Large intestine (tissue), 3 donors: Measurements from ENCODE around the gene PTPRM. TPM values are rescaled to one million over a fixed set of nuclear protein-coding genes. Genes with fewer than 3 reads are reported as not detected.
"Not testable (repeated sequence)": the region's sequence is repeated elsewhere in the genome, so short reads cannot be mapped to it uniquely, and the experiment has no call there.

Source experiments
- DNase-seq, 2 donors: peaks; one replicate each; pipeline versions ENCODE4 v3.0.0 to v3.0.0-alpha.2; 2013
- H3K27ac ChIP-seq: one replicate; pipeline ENCODE4 v1.5.1; 2013; ENCODE audit warnings: low read length
- H3K27me3 ChIP-seq: 2 replicates; pipeline ENCODE4 v1.6.1; 2013; ENCODE audit warnings: low read length; ENCODE audit not compliant: control insufficient read depth, insufficient read depth
- H3K36me3 ChIP-seq: 2 replicates; pipeline ENCODE4 v1.6.1; 2013; ENCODE audit warnings: low read length; ENCODE audit not compliant: control insufficient read depth, insufficient read depth
- H3K4me1 ChIP-seq: one replicate; pipeline ENCODE4 v1.6.1; 2013; ENCODE audit warnings: low read length; ENCODE audit not compliant: control insufficient read depth, insufficient read depth
- H3K4me3 ChIP-seq: one replicate; pipeline ENCODE4 v1.5.1; 2013; ENCODE audit warnings: low read length
- H3K9me3 ChIP-seq: one replicate; pipeline ENCODE4 v1.6.1; 2013; ENCODE audit warnings: mild to moderate bottlenecking, low read depth, low read length, moderate library complexity; ENCODE audit not compliant: control insufficient read depth
- WGBS: methylation state at CpG from one replicate; pipeline ENCODE4 v1.1.5; 2013; ENCODE audit warnings: low lambda C conversion rate; ENCODE audit not compliant: insufficient coverage; 5-methylcytosine and 5-hydroxymethylcytosine counted together
- polyA plus RNA-seq: library from polyadenylated mRNA; unstranded; fragments of 120-200 nt; gene quantifications from one replicate; pipeline ENCODE4 v1.2.1, GENCODE V29; 2013

PTPRM gene
- polyA plus RNA-seq, 1 donor = 27.2 TPM

GRCh38 chr18:8045884-8046281 lies 478.8 kb downstream of the PTPRM start:
- Histone ChIP-seq H3K36me3 (no peaks in the 10 kb centered on the region), H3K4me1 (no peaks in the 10 kb centered on the region), H3K27me3 (no peaks in the 10 kb centered on the region), H3K27ac (no peak overlapping the region), H3K9me3 (no peaks in the 10 kb centered on the region), H3K4me3 (no peak overlapping the region)
- 59% methylated on average over 2 of the region's 8 CpGs for WGBS
- no peak for DNase-seq

GRCh38 chr18:8046441-8046840 lies 479.3 kb downstream of the PTPRM start:
- no peaks in the 10 kb centered on the region for H3K36me3 ChIP-seq
- WGBS = no CpG with 5 or more reads among the region's 5 CpGs
- no peaks in the 10 kb centered on the region for H3K27me3 ChIP-seq
- no peaks in the 10 kb centered on the region for H3K4me1 ChIP-seq
- DNase-seq = no peak
- no peak overlapping the region for H3K4me3 ChIP-seq
- no peak overlapping the region for H3K27ac ChIP-seq
- H3K9me3 ChIP-seq = no peaks in the 10 kb centered on the region

GRCh38 chr18:8049147-8049546 lies 482.0 kb downstream of the PTPRM start:
- DNase-seq = no peak
- no peaks in the 10 kb centered on the region for H3K9me3 ChIP-seq
- no peak overlapping the region for H3K27ac ChIP-seq
- H3K4me3 ChIP-seq = no peak overlapping the region
- WGBS = 60% methylated on average over 2 of the region's 2 CpGs
- no peaks in the 10 kb centered on the region for H3K36me3 ChIP-seq
- H3K4me1 ChIP-seq = no peaks in the 10 kb centered on the region
- H3K27me3 ChIP-seq = no peaks in the 10 kb centered on the region

GRCh38 chr18:8050616-8051329 lies 483.7 kb downstream of the PTPRM start:
- Histone ChIP-seq H3K27ac (no peak overlapping the region), H3K4me3 (no peak overlapping the region), H3K9me3 (no peaks in the 10 kb centered on the region), H3K27me3 (no peaks in the 10 kb centered on the region), H3K36me3 (no peaks in the 10 kb centered on the region), H3K4me1 (no peaks in the 10 kb centered on the region)
- no CpG with 5 or more reads among the region's 5 CpGs for WGBS
- DNase-seq = no peak

GRCh38 chr18:8051453-8051852 lies 484.3 kb downstream of the PTPRM start:
- Histone ChIP-seq H3K27ac (no peak overlapping the region), H3K36me3 (no peaks in the 10 kb centered on the region), H3K4me3 (no peak overlapping the region), H3K9me3 (no peaks in the 10 kb centered on the region), H3K27me3 (no peaks in the 10 kb centered on the region), H3K4me1 (no peaks in the 10 kb centered on the region)
- 70% methylated on average over 2 of the region's 2 CpGs for WGBS
- DNase-seq = no peak

GRCh38 chr18:8052237-8052701 lies 485.2 kb downstream of the PTPRM start:
- no peaks in the 10 kb centered on the region for H3K27me3 ChIP-seq
- no CpG with 5 or more reads among the region's 2 CpGs for WGBS
- DNase-seq = no peak
- H3K4me1 ChIP-seq = no peaks in the 10 kb centered on the region
- no peaks in the 10 kb centered on the region for H3K36me3 ChIP-seq
- H3K9me3 ChIP-seq = no peaks in the 10 kb centered on the region
- H3K4me3 ChIP-seq = no peak overlapping the region
- H3K27ac ChIP-seq = no peak overlapping the region

- Histone ChIP-seq H3K27me3 (no peaks in the 10 kb centered on the region), H3K36me3 (no peaks in the 10 kb centered on the region), H3K4me1 (no peaks in the 10 kb centered on the region), H3K9me3 (no peaks in the 10 kb centered on the region), H3K4me3 (no peak overlapping the region), H3K27ac (no peak overlapping the region)
- DNase-seq = no peak
- no CpG with 5 or more reads among the region's 1 CpG for WGBS
These were observed 489.6 kb downstream of the PTPRM start for GRCh38 chr18:8056723-8057122.

GRCh38 chr18:8063152-8063551 lies 496.0 kb downstream of the PTPRM start:
- not testable (repeated sequence) for H3K27ac ChIP-seq, H3K36me3 ChIP-seq, H3K4me3 ChIP-seq, DNase-seq, H3K27me3 ChIP-seq, H3K4me1 ChIP-seq, H3K9me3 ChIP-seq
- 36% methylated on average over 5 of the region's 22 CpGs for WGBS

- H3K27me3 ChIP-seq = no peaks in the 10 kb centered on the region
- no peak for DNase-seq
- H3K4me3 ChIP-seq = no peak overlapping the region
- no peaks in the 10 kb centered on the region for H3K36me3 ChIP-seq
- no peak overlapping the region for H3K27ac ChIP-seq
- no peaks in the 10 kb centered on the region for H3K9me3 ChIP-seq
- no peaks in the 10 kb centered on the region for H3K4me1 ChIP-seq
These were observed 496.6 kb downstream of the PTPRM start for GRCh38 chr18:8063733-8064132.

- H3K4me1 ChIP-seq = no peaks in the 10 kb centered on the region
- no CpG with 5 or more reads among the region's 4 CpGs for WGBS
These were observed 498.2 kb downstream of the PTPRM start for GRCh38 chr18:8065284-8065683.

GRCh38 chr18:8065773-8066172 lies 498.7 kb downstream of the PTPRM start:
- H3K27me3 ChIP-seq = no peaks in the 10 kb centered on the region
- DNase-seq = no peak
- no peaks in the 10 kb centered on the region for H3K4me1 ChIP-seq
- no peak overlapping the region for H3K4me3 ChIP-seq
- H3K9me3 ChIP-seq = no peaks in the 10 kb centered on the region
- 83% methylated on average over 1 of the region's 1 CpG for WGBS
- H3K36me3 ChIP-seq = no peaks in the 10 kb centered on the region
- no peak overlapping the region for H3K27ac ChIP-seq

More at GRCh38 chr18:8065284-8065683, 498.2 kb downstream of the PTPRM start:
- H3K27ac ChIP-seq = no peak overlapping the region
- no peaks in the 10 kb centered on the region for H3K9me3 ChIP-seq
- H3K36me3 ChIP-seq = no peaks in the 10 kb centered on the region
- H3K4me3 ChIP-seq = no peak overlapping the region
- DNase-seq = no peak
- H3K27me3 ChIP-seq = no peaks in the 10 kb centered on the region
